NCI-H2196 (cell line): ENCODE measurements around the gene ACADM.
"Not testable (repeated sequence)": the region's sequence is repeated elsewhere in the genome, so short reads cannot be mapped to it uniquely, and the experiment has no call there.

Source experiments
- DNase-seq: peaks from one replicate; lab custom pipeline; 2025; ENCODE audit not compliant: unreplicated experiment; lab: John Stamatoyannopoulos, UW

ACADM gene

GRCh38 chr1:75736016-75736415 is 11.5 kb downstream of the ACADM start:
- DNase-seq = no peak

- no peak for DNase-seq
These were observed 17.6 kb downstream of the ACADM start for GRCh38 chr1:75742047-75742625.

- DNase-seq = no peak
These were observed 20.8 kb downstream of the ACADM start for GRCh38 chr1:75745276-75745675.

GRCh38 chr1:75757210-75757609 is 32.7 kb downstream of the ACADM start:
- DNase-seq = not testable (repeated sequence)

- DNase-seq = not testable (repeated sequence)
These were observed 34.0 kb downstream of the ACADM start for GRCh38 chr1:75758543-75758942.

GRCh38 chr1:75764057-75764655 is 39.6 kb downstream of the ACADM start:
- no peak for DNase-seq

GRCh38 chr1:75765697-75766355 is 41.3 kb downstream of the ACADM start:
- no peak for DNase-seq

- no peak for DNase-seq
These were observed 43.5 kb downstream of the ACADM start for GRCh38 chr1:75768016-75768415.

GRCh38 chr1:75770761-75771160 is 46.3 kb downstream of the ACADM start:
- no peak for DNase-seq

- DNase-seq = no peak
These were observed 47.5 kb downstream of the ACADM start for GRCh38 chr1:75771978-75772377.

GRCh38 chr1:75777812-75778211 is 53.3 kb downstream of the ACADM start:
- not testable (repeated sequence) for DNase-seq

- not testable (repeated sequence) for DNase-seq
These were observed 54.2 kb downstream of the ACADM start for GRCh38 chr1:75778694-75779093.

GRCh38 chr1:75780183-75780582 is 55.7 kb downstream of the ACADM start:
- DNase-seq = not testable (repeated sequence)

GRCh38 chr1:75783920-75784319 is 59.4 kb downstream of the ACADM start:
- DNase-seq = not testable (repeated sequence)

GRCh38 chr1:75785320-75785982 is 60.9 kb downstream of the ACADM start:
- no peak for DNase-seq

- DNase-seq = peak; percentile 94
These were observed 61.7 kb downstream of the ACADM start, which contains the start of gene RABGGTB for GRCh38 chr1:75785983-75786853. Gene RABGGTB (plus strand): TSS chr1:75786256. CDS start chr1:75786272, 16 bp downstream.

GRCh38 chr1:75786901-75787493 is 62.5 kb downstream of the ACADM start:
- no peak for DNase-seq

- no peak for DNase-seq
These were observed 63.0 kb downstream of the ACADM start for GRCh38 chr1:75787524-75787923.

- DNase-seq = no peak
These were observed 65.5 kb downstream of the ACADM start for GRCh38 chr1:75789988-75790387.

GRCh38 chr1:75791022-75791421 is 66.5 kb downstream of the ACADM start:
- peak; percentile 23 for DNase-seq
